HepG2 (cell line): Measurements from ENCODE around the gene TRAPPC4. TPM values are rescaled to one million over a fixed set of nuclear protein-coding genes. Genes with fewer than 3 reads are reported as not detected.
A peak's percentile ranks its signal among the peaks of the same experiment; 100 is the strongest.

Source experiments
- ARNTL ChIP-seq: sonication (generic); formaldehyde crosslinking; IDR thresholded peaks from 2 replicates; pipeline ENCODE4 v1.4.0; 2020; ENCODE audit warnings: mild to moderate bottlenecking, missing genetic modification reagents
- ATF1 ChIP-seq: IDR thresholded peaks from 2 replicates; pipeline ENCODE4 v1.6.1; 2016; ENCODE audit warnings: mild to moderate bottlenecking, control low read depth
- CEBPG ChIP-seq: IDR thresholded peaks from 2 replicates; pipeline ENCODE4 v1.6.1; 2016
- CENPX ChIP-seq: sonication (generic); formaldehyde crosslinking; IDR thresholded peaks from 2 replicates; pipeline ENCODE4 v1.9.0; 2021; ENCODE audit warnings: mild to moderate bottlenecking, missing genetic modification reagents, moderate library complexity
- GATAD2A ChIP-seq: IDR thresholded peaks from 2 replicates; pipeline ENCODE4 v1.6.1; 2016
- HNF4A ChIP-seq: sonication (generic); formaldehyde crosslinking; IDR thresholded peaks from 2 replicates; pipeline ENCODE4 v1.4.0; 2020; ENCODE audit warnings: missing genetic modification reagents
- KDM3A ChIP-seq: IDR thresholded peaks from 2 replicates; pipeline ENCODE4 v1.6.1; 2018; ENCODE audit warnings: low read depth, missing compliant biosample characterization
- KDM6A ChIP-seq: IDR thresholded peaks from 2 replicates; pipeline ENCODE4 v1.6.1; 2016; ENCODE audit warnings: low read depth
- KMT2A ChIP-seq: sonication (generic); formaldehyde crosslinking; IDR thresholded peaks from 2 replicates; pipeline ENCODE4 v1.4.0; 2020; ENCODE audit warnings: missing genetic modification reagents
- MAZ ChIP-seq, 2 experiments: sonication (generic) in 1 of 2; formaldehyde crosslinking in 1 of 2; IDR thresholded peaks; 2 replicates each; pipeline versions ENCODE4 v1.5.0 to v1.6.1; 2012 to 2020; ENCODE audit warnings: low read depth in 2 of 2, mild to moderate bottlenecking in 2 of 2, borderline replicate concordance in 1 of 2, improper control_type of control experiment in 1 of 2, low read length in 1 of 2, missing genetic modification reagents in 1 of 2, moderate library complexity in 1 of 2
- MEIS2 ChIP-seq: sonication (generic); formaldehyde crosslinking; IDR thresholded peaks from 2 replicates; pipeline ENCODE4 v1.9.0; 2021; ENCODE audit warnings: mild to moderate bottlenecking, missing genetic modification reagents
- MXD1 ChIP-seq: sonication (generic); formaldehyde crosslinking; IDR thresholded peaks from 2 replicates; pipeline ENCODE4 v1.4.0; 2020; ENCODE audit warnings: mild to moderate bottlenecking, missing genetic modification reagents
- NFIC ChIP-seq: IDR thresholded peaks from 2 replicates; pipeline ENCODE4 v1.6.1; 2012; ENCODE audit warnings: mild to moderate bottlenecking, low read length, inconsistent platforms
- NFYC ChIP-seq: IDR thresholded peaks from 2 replicates; pipeline ENCODE4 v1.6.1; 2016; ENCODE audit warnings: missing genetic modification reagents, missing compliant biosample characterization
- PHF21A ChIP-seq: sonication (generic); formaldehyde crosslinking; IDR thresholded peaks from 2 replicates; pipeline ENCODE4 v1.5.0; 2020; ENCODE audit warnings: mild to moderate bottlenecking, missing genetic modification reagents
- PPARG ChIP-seq: conservative IDR thresholded peaks from 2 replicates; pipeline ENCODE4 v1.6.1; 2016; ENCODE audit warnings: missing biosample characterization, missing genetic modification reagents
- RFXAP ChIP-seq: sonication (generic); formaldehyde crosslinking; IDR thresholded peaks from 2 replicates; pipeline ENCODE4 v1.4.0; 2020; ENCODE audit warnings: missing genetic modification reagents, borderline replicate concordance
- RNF2 ChIP-seq: fragments of 450-650 bp; conservative IDR thresholded peaks from 2 replicates; pipeline ENCODE4 v1.6.1; 2016; ENCODE audit warnings: low read depth
- SIN3A ChIP-seq: IDR thresholded peaks from 2 replicates; pipeline ENCODE4 v1.6.1; 2011; ENCODE audit warnings: low read depth, mild to moderate bottlenecking, control low read depth, low read length, borderline replicate concordance
- SMAD9 ChIP-seq: sonication (generic); formaldehyde crosslinking; IDR thresholded peaks from 2 replicates; pipeline ENCODE4 v1.5.1; 2020; ENCODE audit warnings: mild to moderate bottlenecking, missing genetic modification reagents
- XBP1 ChIP-seq: sonication (generic); formaldehyde crosslinking; IDR thresholded peaks from 2 replicates; pipeline ENCODE4 v1.5.0; 2020; ENCODE audit warnings: missing genetic modification reagents
- ZFX ChIP-seq: sonication (generic); formaldehyde crosslinking; IDR thresholded peaks from 2 replicates; pipeline ENCODE4 v1.4.0; 2020; ENCODE audit warnings: mild to moderate bottlenecking, low read depth, missing genetic modification reagents, moderate library complexity
- ZIK1 ChIP-seq: sonication (generic); formaldehyde crosslinking; IDR thresholded peaks from 2 replicates; pipeline ENCODE4 v1.5.0; 2020; ENCODE audit warnings: mild to moderate bottlenecking, low read depth, missing genetic modification reagents, borderline replicate concordance
- ZMYM4 ChIP-seq: sonication (generic); formaldehyde crosslinking; IDR thresholded peaks from 2 replicates; pipeline ENCODE4 v1.8.1; 2023; ENCODE audit warnings: mild to moderate bottlenecking, missing genetic modification reagents
- ZNF224 ChIP-seq: sonication (generic); formaldehyde crosslinking; IDR thresholded peaks from 2 replicates; pipeline ENCODE4 v1.5.0; 2020; ENCODE audit warnings: mild to moderate bottlenecking, missing genetic modification reagents
- ZNF776 ChIP-seq: sonication (generic); formaldehyde crosslinking; IDR thresholded peaks from 2 replicates; pipeline ENCODE4 v1.4.0; 2020; ENCODE audit warnings: mild to moderate bottlenecking, missing genetic modification reagents
- ZNF781 ChIP-seq: sonication (generic); formaldehyde crosslinking; IDR thresholded peaks from 2 replicates; pipeline ENCODE4 v1.5.1; 2020; ENCODE audit warnings: borderline replicate concordance, mild to moderate bottlenecking, missing genetic modification reagents; ENCODE audit errors: not compliant biosample characterization
- ZNF883 ChIP-seq: sonication (generic); formaldehyde crosslinking; IDR thresholded peaks from 2 replicates; pipeline ENCODE4 v1.5.1; 2020; ENCODE audit warnings: mild to moderate bottlenecking, missing genetic modification reagents; ENCODE audit errors: not compliant biosample characterization
- ZSCAN22 ChIP-seq: sonication (generic); formaldehyde crosslinking; IDR thresholded peaks from 2 replicates; pipeline ENCODE4 v1.4.0; 2020; ENCODE audit warnings: mild to moderate bottlenecking, missing genetic modification reagents
- polyA plus RNA-seq, 8 experiments: library from polyadenylated mRNA; depleted of rRNA in 3 of 8; stranded (reverse) in 7 of 8; unstranded in 1 of 8; fragments of >200 nt; fragmentation: Illumina TruSeq in 4 of 8; extraction: Trizol in 4 of 8; gene quantifications; 2 replicates each; pipeline versions ENCODE4 v1.2.1 to v1.2.3, GENCODE V29; 2011 to 2016; ENCODE audit warnings: low read depth in 4 of 8, missing spikeins in 1 of 8, mixed read lengths in 1 of 8; ENCODE audit not compliant: insufficient read depth in 1 of 8
- total RNA-seq, 5 experiments: library from RNA; depleted of rRNA; stranded (reverse); fragments of >200 nt; fragmentation: Illumina TruSeq; extraction: Trizol; gene quantifications; 2 replicates each; pipeline ENCODE4 v1.2.3, GENCODE V29; 2016; ENCODE audit warnings: low read depth in 1 of 5
- TF ChIP-seq, protein P1 (sequence below): IDR thresholded peaks from 2 replicates; pipeline ENCODE4 v1.6.1; 2016; ENCODE audit warnings: low read depth, control low read depth

The TRAPPC4 gene
- total and polyA plus RNA-seq, 2 of the 13 experiments (the other 11 are each of a cell fraction or from before 2014, with no cell fraction given) = 97.4 to 140 TPM

DNA sequence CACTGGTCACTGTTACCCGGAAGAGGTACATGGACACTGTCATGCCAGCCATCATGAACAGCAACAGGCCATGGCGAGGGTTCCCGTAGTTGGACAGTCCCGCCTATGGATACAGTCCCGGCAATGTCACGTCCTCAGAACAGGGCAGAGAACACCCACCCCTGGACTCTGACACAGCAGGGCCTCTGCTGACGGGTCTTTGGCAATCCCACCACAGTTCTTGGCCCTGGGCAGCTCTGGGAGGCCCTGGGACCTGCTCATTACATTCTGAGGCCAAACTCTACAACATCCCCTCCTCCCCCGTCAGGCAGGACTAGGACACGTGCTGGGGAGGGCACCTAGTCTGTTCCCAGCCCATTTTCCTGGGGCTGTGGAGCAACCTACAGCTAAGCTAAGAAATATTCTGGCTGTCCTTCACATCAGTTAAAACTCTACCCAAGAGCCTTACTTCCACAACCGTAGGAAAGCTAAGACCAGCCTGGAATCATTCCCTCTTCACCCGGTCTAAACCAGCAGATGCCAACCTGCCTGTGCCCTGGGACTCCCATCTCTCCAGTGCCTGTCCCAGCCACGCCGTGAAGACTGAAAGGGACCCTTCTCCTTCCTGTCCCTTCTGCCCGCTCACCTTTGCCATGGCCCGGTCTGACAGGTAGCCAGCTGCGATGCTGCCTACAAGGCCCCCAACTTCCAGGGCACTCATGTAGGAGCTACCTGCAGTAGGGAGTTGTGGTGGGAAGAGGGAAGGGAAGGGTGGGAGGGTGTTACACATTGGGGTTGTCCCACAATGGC is 7.6 kb downstream of the TRAPPC4 start (continued):
- no peak for TF ChIP-seq ZIK1 (CRISPR knock-in tag)
- peak; percentile 37 for TF ChIP-seq CEBPG
- TF ChIP-seq ATF1 (CRISPR knock-in tag) = no peak
- TF ChIP-seq ZSCAN22 (CRISPR knock-in tag) = peak; percentile 92
- TF ChIP-seq NFYC (CRISPR knock-in tag) = no peak
- TF ChIP-seq ZNF224 (CRISPR knock-in tag) = no peak
- no peak for TF ChIP-seq XBP1 (CRISPR knock-in tag)
- no peak for TF ChIP-seq CENPX (CRISPR knock-in tag)
- no peak for TF ChIP-seq NFIC
- no peak for TF ChIP-seq RFXAP (CRISPR knock-in tag)
- peak; percentile 46 for TF ChIP-seq ZMYM4
- TF ChIP-seq ZNF781 (CRISPR knock-in tag) = no peak
- TF ChIP-seq RNF2 = no peak
- no peak for TF ChIP-seq MAZ (IDR thresholded peaks at IDR 0.05; ENCODE audit: borderline replicate concordance, low read depth, low read length)
- no peak for TF ChIP-seq MAZ (CRISPR knock-in tag; IDR thresholded peaks at IDR 0.05; ENCODE audit: low read depth)
- TF ChIP-seq PPARG (CRISPR knock-in tag) = no peak
- TF ChIP-seq, protein P1, sequence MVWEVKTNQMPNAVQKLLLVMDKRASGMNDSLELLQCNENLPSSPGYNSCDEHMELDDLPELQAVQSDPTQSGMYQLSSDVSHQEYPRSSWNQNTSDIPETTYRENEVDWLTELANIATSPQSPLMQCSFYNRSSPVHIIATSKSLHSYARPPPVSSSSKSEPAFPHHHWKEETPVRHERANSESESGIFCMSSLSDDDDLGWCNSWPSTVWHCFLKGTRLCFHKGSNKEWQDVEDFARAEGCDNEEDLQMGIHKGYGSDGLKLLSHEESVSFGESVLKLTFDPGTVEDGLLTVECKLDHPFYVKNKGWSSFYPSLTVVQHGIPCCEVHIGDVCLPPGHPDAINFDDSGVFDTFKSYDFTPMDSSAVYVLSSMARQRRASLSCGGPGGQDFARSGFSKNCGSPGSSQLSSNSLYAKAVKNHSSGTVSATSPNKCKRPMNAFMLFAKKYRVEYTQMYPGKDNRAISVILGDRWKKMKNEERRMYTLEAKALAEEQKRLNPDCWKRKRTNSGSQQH (CRISPR knock-in tag) = no peak
- no peak for TF ChIP-seq SMAD9 (CRISPR knock-in tag)
- TF ChIP-seq PHF21A = 0 out of 2 replicates have a peak, but pooled peaks have one; percentile 29
- no peak for TF ChIP-seq KMT2A (CRISPR knock-in tag)
- no peak for TF ChIP-seq KDM3A (CRISPR knock-in tag)
- TF ChIP-seq SIN3A = no peak
- TF ChIP-seq ZNF776 (CRISPR knock-in tag) = 0 out of 2 replicates have a peak, but pooled peaks have one; percentile 23
- TF ChIP-seq MEIS2 = no peak
- TF ChIP-seq HNF4A (CRISPR knock-in tag) = peak; percentile 69
- no peak for TF ChIP-seq ZNF883 (CRISPR knock-in tag)
- 0 out of 2 replicates have a peak, but pooled peaks have one; percentile 23 for TF ChIP-seq KDM6A (CRISPR knock-in tag)
- peak; percentile 66 for TF ChIP-seq ZFX (CRISPR knock-in tag)
- peak; percentile 47 for TF ChIP-seq GATAD2A
- no peak for TF ChIP-seq MXD1 (CRISPR knock-in tag)
- peak; percentile 65; the same call in 1 of the 2 replicates for TF ChIP-seq ARNTL (CRISPR knock-in tag)
